ENCODE results near the gene SBNO1.

DNA sequence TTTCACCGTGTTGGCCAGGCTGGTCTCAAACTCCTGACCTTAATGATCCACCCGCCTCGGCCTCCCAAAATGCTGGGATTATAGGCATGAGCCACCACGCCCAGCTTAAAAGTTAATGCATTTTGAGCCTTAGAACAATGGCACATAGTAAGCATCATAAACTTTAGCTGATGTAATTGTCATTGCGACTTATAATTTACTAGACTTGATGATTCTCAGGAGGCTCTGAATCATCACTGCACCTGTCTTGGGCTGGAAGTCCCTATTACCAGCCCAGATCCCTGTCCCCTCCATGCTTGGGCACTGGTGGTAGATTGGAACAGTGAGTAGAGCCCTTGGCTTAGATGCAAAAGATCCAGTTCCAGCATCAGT, 45.4 kb upstream of the SBNO1 start:
- TF ChIP-seq, protein P1, sequence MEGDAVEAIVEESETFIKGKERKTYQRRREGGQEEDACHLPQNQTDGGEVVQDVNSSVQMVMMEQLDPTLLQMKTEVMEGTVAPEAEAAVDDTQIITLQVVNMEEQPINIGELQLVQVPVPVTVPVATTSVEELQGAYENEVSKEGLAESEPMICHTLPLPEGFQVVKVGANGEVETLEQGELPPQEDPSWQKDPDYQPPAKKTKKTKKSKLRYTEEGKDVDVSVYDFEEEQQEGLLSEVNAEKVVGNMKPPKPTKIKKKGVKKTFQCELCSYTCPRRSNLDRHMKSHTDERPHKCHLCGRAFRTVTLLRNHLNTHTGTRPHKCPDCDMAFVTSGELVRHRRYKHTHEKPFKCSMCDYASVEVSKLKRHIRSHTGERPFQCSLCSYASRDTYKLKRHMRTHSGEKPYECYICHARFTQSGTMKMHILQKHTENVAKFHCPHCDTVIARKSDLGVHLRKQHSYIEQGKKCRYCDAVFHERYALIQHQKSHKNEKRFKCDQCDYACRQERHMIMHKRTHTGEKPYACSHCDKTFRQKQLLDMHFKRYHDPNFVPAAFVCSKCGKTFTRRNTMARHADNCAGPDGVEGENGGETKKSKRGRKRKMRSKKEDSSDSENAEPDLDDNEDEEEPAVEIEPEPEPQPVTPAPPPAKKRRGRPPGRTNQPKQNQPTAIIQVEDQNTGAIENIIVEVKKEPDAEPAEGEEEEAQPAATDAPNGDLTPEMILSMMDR (IDR thresholded peaks at IDR 0.05): no peak
- no peak for TF ChIP-seq POLR2A (IDR thresholded peaks at IDR 0.05)

Data from tibial nerve (tissue), 3 donors.